HFFc6 (cell line): ENCODE data around the gene ZNF385C. TPM values are rescaled to one million over a fixed set of nuclear protein-coding genes. Genes with fewer than 3 reads are reported as not detected.
A peak's percentile ranks its signal among the peaks of the same experiment; 100 is the strongest.

Experiments used
- DNase-seq: peaks from one replicate; pipeline ENCODE4 v3.0.0-alpha.2; 2018
- H3K27ac Mint-ChIP-seq: 2 replicates; pipeline ENCODE4 v1.8.0; 2020; ENCODE audit warnings: mild to moderate bottlenecking, mixed read lengths
- H3K27me3 Mint-ChIP-seq: 2 replicates; pipeline ENCODE4 v1.8.0; 2021; ENCODE audit warnings: mild to moderate bottlenecking, moderate library complexity, mixed read lengths; ENCODE audit not compliant: insufficient read depth
- H3K36me3 Mint-ChIP-seq: 2 replicates; pipeline ENCODE4 v1.8.0; 2021; ENCODE audit warnings: low read depth, mixed read lengths
- H3K4me1 Mint-ChIP-seq: 2 replicates; pipeline ENCODE4 v1.8.0; 2020; ENCODE audit warnings: low read depth, mixed read lengths
- H3K4me3 Mint-ChIP-seq: 2 replicates; pipeline ENCODE4 v1.8.0; 2020; ENCODE audit warnings: mild to moderate bottlenecking, moderate library complexity, mixed read lengths
- H3K9me3 Mint-ChIP-seq: 2 replicates; pipeline ENCODE4 v1.8.0; 2020; ENCODE audit warnings: mild to moderate bottlenecking, mixed read lengths
- CTCF ChIP-seq: fragments of 200-600 bp; sonication (generic); IDR thresholded peaks from 2 replicates; pipeline ENCODE4 v1.5.0; 2021; ENCODE audit warnings: antibody characterized with exemption, mild to moderate bottlenecking
- total RNA-seq, 6 experiments: library from RNA; stranded (reverse); fragmentation: NEBNext Ultra II Directional; extraction: Animal tissue kit (Norgen Biotek cat#: 25700); gene quantifications; 2 replicates in 1 of 6; 3 replicates in 5 of 6; pipeline ENCODE4 v1.2.3, GENCODE V29; 2021

The ZNF385C gene
- total RNA-seq, 6 experiments from 2014 or later: not detected

DNA sequence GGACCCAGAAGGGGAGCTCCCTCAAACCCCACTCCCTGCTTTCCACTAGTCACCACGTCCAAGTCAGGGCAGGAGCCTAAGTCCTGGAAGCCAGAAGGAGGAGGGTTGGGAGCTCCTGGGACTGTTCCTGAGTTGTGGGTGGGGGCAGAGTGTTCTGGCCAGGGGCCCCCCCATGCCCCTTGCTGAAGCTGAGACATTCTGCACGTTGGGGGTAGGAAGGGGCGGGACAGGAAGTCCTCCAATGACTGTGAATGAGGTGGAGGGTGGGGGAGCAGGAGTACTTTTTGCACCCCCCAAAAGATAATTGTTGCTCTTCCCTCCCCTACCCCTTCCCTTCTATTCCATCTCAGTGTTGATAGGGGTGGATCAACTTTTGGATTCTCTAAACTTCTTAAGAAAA, 26.5 kb downstream of the ZNF385C start:
- TF ChIP-seq CTCF: no peak
- DNase-seq: no peak
- Mint-ChIP-seq H3K36me3 (no peaks in the 10 kb centered on the region), H3K27ac (no peak overlapping the region), H3K4me3 (no peak overlapping the region), H3K9me3 (no peaks in the 10 kb centered on the region), H3K4me1 (peaks cover 9% of the 10 kb centered on the region; the same call in 1 of the 2 replicates), H3K27me3 (peaks cover 43% of the 10 kb centered on the region)

GRCh38 chr17:42068979-42069378, 29.3 kb downstream of the ZNF385C start:
- Mint-ChIP-seq H3K9me3 (no peaks in the 10 kb centered on the region), H3K27me3 (peaks cover 45% of the 10 kb centered on the region), H3K36me3 (no peaks in the 10 kb centered on the region), H3K27ac (no peak overlapping the region), H3K4me1 (peaks cover 8% of the 10 kb centered on the region; the same call in 1 of the 2 replicates), H3K4me3 (no peak overlapping the region)
- no peak for DNase-seq
- no peak for TF ChIP-seq CTCF

GRCh38 chr17:42067371-42068091, 30.7 kb downstream of the ZNF385C start:
- Mint-ChIP-seq H3K4me3 (no peak overlapping the region), H3K27me3 (peaks cover 39% of the 10 kb centered on the region), H3K4me1 (no peaks in the 10 kb centered on the region), H3K27ac (no peak overlapping the region), H3K36me3 (no peaks in the 10 kb centered on the region), H3K9me3 (no peaks in the 10 kb centered on the region)
- TF ChIP-seq CTCF: peak; percentile 92
- peak; percentile 30 for DNase-seq

DNA sequence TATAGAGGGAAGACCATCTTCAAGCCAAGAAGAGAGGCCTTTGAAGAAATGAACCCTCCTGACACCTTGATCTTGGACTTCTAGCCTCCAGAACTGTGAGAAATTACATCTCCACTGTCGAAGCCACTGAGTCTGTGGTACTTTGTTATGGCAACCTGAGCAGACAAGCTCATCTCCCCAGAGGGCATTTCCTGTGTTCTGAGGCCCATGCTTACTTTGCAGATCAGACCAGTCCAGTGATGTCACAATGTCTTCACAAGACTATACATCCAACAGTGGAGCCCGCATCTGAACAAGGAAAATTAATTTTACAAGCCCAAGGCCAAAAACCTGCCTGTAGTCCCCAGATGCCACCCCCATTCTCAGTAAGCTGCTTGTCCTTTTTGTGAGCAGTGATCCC, 33.1 kb downstream of the ZNF385C start:
- no peak for TF ChIP-seq CTCF
- DNase-seq: no peak
- Mint-ChIP-seq H3K4me3 (no peak overlapping the region), H3K27me3 (peaks cover 37% of the 10 kb centered on the region), H3K4me1 (no peaks in the 10 kb centered on the region), H3K9me3 (no peaks in the 10 kb centered on the region), H3K36me3 (no peaks in the 10 kb centered on the region), H3K27ac (no peak overlapping the region)

DNA sequence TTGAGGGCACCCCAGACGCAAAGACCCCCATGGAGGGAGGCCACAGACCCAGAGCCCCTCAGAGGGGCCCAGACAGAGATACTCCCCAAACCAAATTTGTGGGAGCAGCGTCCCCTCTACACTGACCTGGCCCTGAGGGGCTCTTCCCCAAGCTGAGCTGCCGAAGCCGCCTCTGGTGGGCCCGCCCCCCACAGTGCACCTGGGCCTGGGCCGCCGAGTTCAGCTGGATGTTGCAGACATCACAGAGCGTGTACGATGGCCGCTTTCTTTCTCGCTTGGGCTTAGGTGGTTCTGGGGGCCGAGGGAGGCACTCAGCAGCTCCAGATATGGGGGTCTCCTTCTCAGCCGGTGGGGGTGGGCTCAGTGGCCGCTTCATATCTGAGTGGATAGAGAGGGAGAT, 35.6 kb downstream of the ZNF385C start:
- Mint-ChIP-seq H3K27ac (no peak overlapping the region), H3K36me3 (no peaks in the 10 kb centered on the region), H3K4me1 (no peaks in the 10 kb centered on the region), H3K9me3 (no peaks in the 10 kb centered on the region), H3K27me3 (peaks cover 28% of the 10 kb centered on the region), H3K4me3 (no peak overlapping the region)
- TF ChIP-seq CTCF: no peak
- DNase-seq: no peak
